Dendritic cell treated with granulocyte-macrophage colony-stimulating factor and Interleukin-4, amounts not matched to agents 40 ng/mL and 50 ng/mL, for 4 days (primary cell): ENCODE data around the gene INSIG1.

ENCODE experiments used
- H3K27ac Mint-ChIP-seq: one replicate; pipeline ENCODE4 v1.8.0; 2022; ENCODE audit warnings: mild to moderate bottlenecking, mixed read lengths
- H3K27me3 Mint-ChIP-seq: one replicate; pipeline ENCODE4 v1.8.0; 2022; ENCODE audit warnings: mild to moderate bottlenecking, mixed read lengths
- H3K36me3 Mint-ChIP-seq: one replicate; pipeline ENCODE4 v1.8.0; 2022; ENCODE audit warnings: low read depth, mixed read lengths
- H3K4me1 Mint-ChIP-seq: one replicate; pipeline ENCODE4 v1.8.0; 2022; ENCODE audit warnings: low read depth, mixed read lengths
- H3K4me3 Mint-ChIP-seq: one replicate; pipeline ENCODE4 v1.8.0; 2022; ENCODE audit warnings: mild to moderate bottlenecking, moderate library complexity, mixed read lengths
- H3K9me3 Mint-ChIP-seq: one replicate; pipeline ENCODE4 v1.8.0; 2022; ENCODE audit warnings: mixed read lengths
- intact Hi-C: fragments of 100-400 bp; cut with micrococcal nuclease; formaldehyde crosslinking; loops from one replicate; pipeline ENCODE4 v1.15.0; 2022

The INSIG1 gene

DNA sequence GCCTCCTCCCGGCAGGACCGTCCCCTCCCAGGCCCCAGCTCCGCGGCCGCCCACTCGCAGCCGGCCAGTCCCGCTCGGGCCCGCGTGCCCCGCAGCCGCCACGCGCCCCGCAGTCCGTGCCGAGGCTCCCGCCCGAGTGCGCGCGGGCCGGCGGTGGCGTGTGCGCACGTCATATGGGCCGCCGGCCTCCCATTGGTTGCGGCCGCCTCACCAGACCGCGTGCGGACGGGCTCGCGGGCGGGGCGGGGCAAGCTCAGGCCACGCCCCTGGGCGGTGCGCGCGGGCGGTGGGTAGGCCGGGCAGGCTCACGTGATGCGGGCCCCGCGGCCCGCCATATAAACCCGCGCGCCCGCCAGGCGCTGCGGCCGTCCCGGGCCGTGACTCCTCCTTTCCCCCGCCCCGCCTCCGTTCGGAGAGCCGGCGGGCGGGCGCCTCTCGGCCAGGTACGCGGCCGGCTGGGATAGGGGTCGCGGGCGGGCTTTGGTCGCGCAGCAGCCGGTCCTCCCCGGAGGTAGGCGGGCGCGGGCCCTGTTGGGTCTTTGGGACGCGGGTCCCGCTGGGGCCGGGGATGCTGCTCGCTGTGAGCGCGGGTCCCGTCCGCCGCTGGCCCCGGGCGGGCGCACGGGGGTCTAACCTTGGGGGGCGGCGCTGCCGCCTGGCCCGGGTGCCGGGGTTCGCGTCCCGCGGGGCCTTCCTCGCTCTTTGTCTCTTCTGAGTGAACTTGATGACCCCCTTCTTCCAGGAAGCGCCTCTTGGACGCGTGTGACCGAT, at the start of gene INSIG1:
INSIG1 (plus strand) TSS at position 362 of the 771 bp plus-strand sequence; CDS start at position 770, 408 bp downstream.
- H3K4me1 Mint-ChIP-seq, result peaks cover 62% of the 10 kb centered on the region
- intact Hi-C loops, result loop anchor here (1.0 to 10.0 kb wide), 3 partner anchors 92 to 1597 kb away; partner anchors contain the start of gene LMBR1
- H3K36me3 Mint-ChIP-seq, result peaks cover 54% of the 10 kb centered on the region
- no peaks in the 10 kb centered on the region for H3K9me3 Mint-ChIP-seq
- peak within 1 kb of the TSS; percentile 92 for H3K27ac Mint-ChIP-seq
- H3K4me3 Mint-ChIP-seq, result peak within 1 kb of the TSS; percentile 96
- H3K27me3 Mint-ChIP-seq, result peaks cover under 1% of the 10 kb centered on the region

DNA sequence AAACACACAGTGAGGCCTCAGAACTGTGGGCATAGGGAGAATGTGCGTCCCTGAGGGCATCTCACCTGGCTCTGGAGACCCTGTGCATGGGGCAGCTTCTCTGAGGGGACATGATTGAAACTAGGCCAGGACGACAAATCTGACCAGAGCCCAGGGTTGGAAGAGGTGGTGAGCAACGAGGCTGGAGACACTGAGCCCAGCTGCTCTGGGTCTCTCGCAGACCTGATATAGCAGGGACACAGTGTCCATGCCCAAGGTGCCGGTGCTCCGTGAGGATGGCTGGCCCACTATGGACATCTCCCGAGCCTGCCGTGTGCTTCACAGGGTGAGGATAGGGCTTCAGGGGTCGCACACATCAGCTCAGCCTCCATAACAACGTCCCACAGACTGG, 49.3 kb upstream of the INSIG1 start:
- no peaks in the 10 kb centered on the region for H3K9me3 Mint-ChIP-seq
- intact Hi-C loops, result no loop called here
- H3K27me3 Mint-ChIP-seq, result peaks cover 11% of the 10 kb centered on the region
- no peak overlapping the region for H3K4me3 Mint-ChIP-seq
- no peaks in the 10 kb centered on the region for H3K4me1 Mint-ChIP-seq
- H3K27ac Mint-ChIP-seq, result no peak overlapping the region
- H3K36me3 Mint-ChIP-seq, result no peaks in the 10 kb centered on the region

DNA sequence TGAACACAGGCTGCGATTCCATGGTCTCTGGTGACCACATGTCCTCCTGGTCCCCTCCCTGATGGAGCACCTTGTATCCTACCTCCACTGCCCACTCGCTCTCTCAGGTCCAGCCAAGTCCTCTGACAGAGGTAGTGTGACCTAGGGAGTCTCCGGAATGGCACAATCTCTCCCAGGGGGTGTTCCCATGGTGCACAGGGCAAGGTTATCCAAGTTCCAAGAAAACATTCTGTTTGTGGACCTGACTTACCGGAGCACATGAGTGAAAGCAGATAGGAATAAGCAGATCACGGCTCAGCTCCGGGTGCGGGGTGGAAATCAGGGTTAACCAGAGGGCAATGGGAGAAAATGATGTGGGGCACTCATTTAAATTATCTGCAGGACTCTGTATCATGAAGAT, 45.8 kb upstream of the INSIG1 start:
- intact Hi-C loops, result no loop called here
- H3K36me3 Mint-ChIP-seq, result no peaks in the 10 kb centered on the region

DNA sequence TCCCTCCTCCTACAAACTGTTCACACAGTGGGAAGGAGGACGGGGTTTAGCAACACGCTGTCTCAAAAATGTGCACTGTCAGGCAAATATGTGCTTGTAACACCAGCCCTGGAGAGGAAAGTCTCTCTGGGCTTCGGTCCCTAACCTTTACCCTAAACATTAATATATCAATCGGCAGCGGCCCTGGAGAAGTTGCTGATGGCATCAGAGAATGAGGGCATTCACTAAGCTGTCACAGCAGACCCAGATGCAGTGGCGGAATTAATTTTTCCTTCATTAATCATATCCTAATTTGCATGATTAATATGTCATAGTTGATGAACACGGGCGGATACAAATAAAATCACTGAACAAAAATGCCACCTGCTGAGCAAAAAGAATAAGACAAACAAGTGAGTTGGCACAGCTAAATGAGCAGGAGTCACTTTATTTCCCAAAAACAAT, 45.2 kb upstream of the INSIG1 start:
- intact Hi-C loops, result no loop called here
- H3K27ac Mint-ChIP-seq, result no peak overlapping the region
- peaks cover 23% of the 10 kb centered on the region for H3K4me1 Mint-ChIP-seq
- H3K27me3 Mint-ChIP-seq, result peaks cover 16% of the 10 kb centered on the region
- no peaks in the 10 kb centered on the region for H3K9me3 Mint-ChIP-seq
- no peak overlapping the region for H3K4me3 Mint-ChIP-seq
- H3K36me3 Mint-ChIP-seq, result no peaks in the 10 kb centered on the region

More for the DNA sequence above, 45.8 kb upstream of the INSIG1 start:
- Mint-ChIP-seq H3K9me3 (no peaks in the 10 kb centered on the region), H3K27me3 (peaks cover 16% of the 10 kb centered on the region), H3K4me3 (no peak overlapping the region), H3K27ac (no peak overlapping the region), H3K4me1 (peaks cover 16% of the 10 kb centered on the region)

DNA sequence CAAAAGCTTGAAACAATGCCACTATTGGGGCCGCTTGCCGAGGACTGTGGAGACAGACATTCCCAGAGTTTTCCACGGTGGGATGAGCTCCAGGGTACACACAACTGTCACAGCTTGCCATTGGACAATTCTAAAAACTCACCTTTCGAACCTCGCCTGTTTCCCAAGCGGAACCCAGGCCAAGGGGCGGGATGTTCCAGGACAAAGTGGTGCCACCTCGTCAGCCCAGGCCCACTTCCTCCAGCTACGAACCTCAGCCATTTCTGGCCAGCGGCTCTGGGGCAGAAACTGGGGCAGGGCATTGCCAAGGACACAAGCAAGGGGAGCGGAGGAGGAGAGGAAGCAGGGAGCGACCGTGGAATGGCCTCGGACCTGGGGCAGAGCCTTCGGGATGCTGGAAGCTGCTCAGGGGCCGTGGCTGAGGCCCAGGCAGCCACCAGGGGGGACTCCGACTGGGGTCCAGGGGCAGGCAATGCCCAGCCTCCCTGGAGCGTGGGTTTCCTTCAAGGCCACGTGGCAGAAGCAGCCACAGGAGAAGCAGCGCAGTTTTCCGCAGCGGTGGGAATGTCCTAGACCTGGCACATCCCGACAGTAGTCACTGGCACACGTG, 44.7 kb upstream of the INSIG1 start:
- H3K9me3 Mint-ChIP-seq, result no peaks in the 10 kb centered on the region
- no peaks in the 10 kb centered on the region for H3K36me3 Mint-ChIP-seq
- peaks cover 15% of the 10 kb centered on the region for H3K27me3 Mint-ChIP-seq
- peaks cover 28% of the 10 kb centered on the region for H3K4me1 Mint-ChIP-seq
- intact Hi-C loops, result no loop called here
- no peak overlapping the region for H3K4me3 Mint-ChIP-seq
- H3K27ac Mint-ChIP-seq, result no peak overlapping the region

DNA sequence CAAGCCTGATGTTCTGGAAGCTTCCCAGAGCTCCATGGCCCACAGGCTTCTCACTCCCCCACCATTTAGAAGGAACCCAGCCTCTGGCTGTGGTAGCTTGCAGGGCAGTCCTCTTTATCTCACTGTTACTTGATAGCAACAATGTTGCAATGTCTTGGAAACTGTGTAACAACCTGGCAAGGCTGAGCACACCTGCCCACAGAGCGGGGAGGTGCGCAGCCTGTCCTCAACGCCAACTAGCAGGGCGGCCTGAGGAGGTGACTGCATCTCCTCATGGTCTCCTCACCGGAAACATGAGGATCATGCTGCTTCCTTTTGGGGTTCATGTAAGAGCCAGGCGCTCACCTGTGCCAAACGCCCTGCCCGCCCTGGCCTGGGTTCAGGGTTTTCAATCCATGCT, 43.7 kb upstream of the INSIG1 start:
- Mint-ChIP-seq H3K4me3 (no peak overlapping the region), H3K27me3 (peaks cover 11% of the 10 kb centered on the region), H3K36me3 (no peaks in the 10 kb centered on the region), H3K4me1 (peaks cover 33% of the 10 kb centered on the region), H3K27ac (peak overlapping the region; percentile 23), H3K9me3 (no peaks in the 10 kb centered on the region)
- intact Hi-C loops, result no loop called here

DNA sequence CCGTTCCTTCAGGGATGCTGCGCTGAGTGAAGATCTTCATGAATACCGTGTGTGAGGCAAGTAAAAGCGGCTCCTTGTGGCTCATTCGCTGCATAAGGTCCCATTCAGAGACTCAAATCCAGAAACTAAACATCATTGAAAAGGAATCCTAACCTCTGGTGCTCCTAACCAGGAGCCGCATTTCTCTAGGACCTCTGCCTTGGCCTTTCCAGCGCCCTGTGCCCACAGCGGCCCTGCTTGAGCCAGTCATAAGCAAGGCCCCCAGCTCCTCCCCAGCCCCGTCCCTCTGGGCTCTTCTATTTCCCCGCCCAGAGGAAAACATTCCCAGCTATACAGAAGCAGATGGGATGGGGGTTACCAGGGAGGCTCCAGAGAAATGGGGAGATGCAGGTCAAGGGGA, 42.6 kb upstream of the INSIG1 start:
- H3K36me3 Mint-ChIP-seq, result no peaks in the 10 kb centered on the region
- H3K4me3 Mint-ChIP-seq, result peak overlapping the region; percentile 1
- intact Hi-C loops, result loop anchor here (5.0 kb wide), 1 partner anchor 48 kb away; no protein-coding TSS in a partner anchor

DNA sequence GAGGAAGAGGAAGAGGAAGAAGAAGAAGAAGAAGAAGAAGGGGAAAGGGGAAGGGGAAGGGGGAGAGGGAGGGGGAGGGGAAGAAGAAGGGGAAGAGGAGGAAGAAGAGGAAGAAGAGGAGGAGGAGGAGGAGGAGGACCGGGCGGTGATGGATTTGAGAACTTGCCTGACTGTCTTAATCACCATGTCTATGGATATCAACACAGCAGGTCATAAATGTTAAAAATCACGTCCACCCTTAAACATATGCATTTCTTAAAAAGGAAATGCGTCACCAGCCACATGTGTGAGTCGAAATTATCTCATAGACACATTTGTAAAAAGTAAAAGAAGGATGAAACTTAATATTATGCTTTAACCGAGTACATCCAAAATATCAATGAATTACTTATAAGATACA, 42.1 kb upstream of the INSIG1 start:
- Mint-ChIP-seq H3K4me1 (peaks cover 36% of the 10 kb centered on the region), H3K9me3 (no peaks in the 10 kb centered on the region), H3K27ac (no peak overlapping the region), H3K27me3 (peaks cover 15% of the 10 kb centered on the region), H3K4me3 (peak overlapping the region; percentile 1), H3K36me3 (no peaks in the 10 kb centered on the region)
- intact Hi-C loops, result loop anchor here (5.0 kb wide), 1 partner anchor 48 kb away; no protein-coding TSS in a partner anchor

More for the DNA sequence above, 42.6 kb upstream of the INSIG1 start:
- peaks cover 36% of the 10 kb centered on the region for H3K4me1 Mint-ChIP-seq
- peaks cover 11% of the 10 kb centered on the region for H3K27me3 Mint-ChIP-seq
- no peaks in the 10 kb centered on the region for H3K9me3 Mint-ChIP-seq
- no peak overlapping the region for H3K27ac Mint-ChIP-seq

DNA sequence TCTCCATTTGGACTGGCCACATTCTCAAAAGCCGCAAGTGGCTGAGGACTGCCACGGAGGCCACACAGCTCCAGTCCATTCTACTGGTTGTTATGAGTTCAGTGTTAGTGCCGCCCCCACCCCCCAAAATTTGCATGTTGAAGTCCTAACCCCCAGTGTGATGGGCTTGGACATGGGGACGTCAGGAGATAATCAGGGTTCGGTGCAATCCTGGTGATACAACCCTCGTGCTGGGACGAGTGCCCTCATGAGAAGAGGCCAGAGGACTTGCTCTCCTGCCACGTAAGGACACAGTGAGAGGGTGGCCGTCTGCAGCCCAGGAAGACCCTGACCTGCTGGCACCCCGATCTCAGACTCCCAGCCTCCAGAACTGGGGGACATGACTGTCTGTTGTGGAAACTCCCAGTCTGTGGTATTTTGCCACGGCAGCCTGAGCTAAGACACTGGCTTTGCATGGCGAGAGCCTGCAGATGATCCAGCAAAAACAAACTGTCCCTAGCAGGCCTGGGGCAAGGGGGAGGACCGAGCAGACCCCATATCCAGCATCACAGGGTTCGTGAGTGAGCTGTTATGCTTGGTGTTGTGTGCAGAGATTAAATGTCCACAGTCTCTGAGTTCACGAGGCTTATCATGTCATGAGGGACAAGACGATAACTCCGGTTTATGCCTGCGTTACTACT, 41.5 kb upstream of the INSIG1 start:
- H3K4me1 Mint-ChIP-seq, result peaks cover 36% of the 10 kb centered on the region
- no peaks in the 10 kb centered on the region for H3K36me3 Mint-ChIP-seq
- H3K27me3 Mint-ChIP-seq, result peaks cover 21% of the 10 kb centered on the region
- intact Hi-C loops, result loop anchor here (5.0 kb wide), 1 partner anchor 49 kb away; no protein-coding TSS in a partner anchor
- no peak overlapping the region for H3K4me3 Mint-ChIP-seq
- H3K9me3 Mint-ChIP-seq, result no peaks in the 10 kb centered on the region
- H3K27ac Mint-ChIP-seq, result no peak overlapping the region

DNA sequence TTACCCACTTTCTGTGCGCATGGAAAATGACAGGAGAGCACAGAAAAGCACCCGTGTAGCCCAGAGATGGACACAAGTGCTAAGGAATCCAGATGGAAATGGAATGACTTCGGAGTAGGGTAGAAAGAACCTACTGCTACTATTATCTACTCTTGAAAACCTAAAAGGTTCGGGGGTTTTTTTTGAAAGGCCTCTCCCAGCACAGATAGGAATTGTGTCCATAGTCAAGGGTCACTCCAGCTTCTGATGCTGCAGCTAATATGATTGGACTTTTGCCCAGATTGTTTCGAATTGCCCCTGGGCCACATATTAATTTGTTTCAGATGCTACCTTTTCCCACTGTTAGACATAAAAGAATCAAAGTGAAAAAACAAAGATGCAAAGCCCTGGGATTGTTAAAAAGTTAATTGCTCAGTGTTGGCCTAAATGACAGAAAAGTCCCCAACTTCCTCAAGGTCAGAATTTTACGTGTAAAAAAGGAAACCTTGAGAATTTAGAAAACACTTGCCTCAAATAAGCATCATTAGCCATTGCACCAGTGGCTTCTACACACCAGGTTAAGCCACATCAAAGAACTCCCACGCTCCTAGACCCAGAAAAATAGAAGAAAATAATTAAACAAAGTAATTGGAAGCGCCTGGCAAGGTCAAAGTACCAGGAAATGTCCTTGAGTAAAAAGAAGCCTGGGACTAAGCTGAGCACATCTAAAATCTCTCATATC, 40.8 kb upstream of the INSIG1 start:
- Mint-ChIP-seq H3K4me1 (peaks cover 36% of the 10 kb centered on the region), H3K27ac (no peak overlapping the region), H3K27me3 (peaks cover 18% of the 10 kb centered on the region), H3K9me3 (no peaks in the 10 kb centered on the region), H3K4me3 (no peak overlapping the region), H3K36me3 (no peaks in the 10 kb centered on the region)
- intact Hi-C loops, result loop anchor here (5.0 kb wide), 1 partner anchor 50 kb away; no protein-coding TSS in a partner anchor

DNA sequence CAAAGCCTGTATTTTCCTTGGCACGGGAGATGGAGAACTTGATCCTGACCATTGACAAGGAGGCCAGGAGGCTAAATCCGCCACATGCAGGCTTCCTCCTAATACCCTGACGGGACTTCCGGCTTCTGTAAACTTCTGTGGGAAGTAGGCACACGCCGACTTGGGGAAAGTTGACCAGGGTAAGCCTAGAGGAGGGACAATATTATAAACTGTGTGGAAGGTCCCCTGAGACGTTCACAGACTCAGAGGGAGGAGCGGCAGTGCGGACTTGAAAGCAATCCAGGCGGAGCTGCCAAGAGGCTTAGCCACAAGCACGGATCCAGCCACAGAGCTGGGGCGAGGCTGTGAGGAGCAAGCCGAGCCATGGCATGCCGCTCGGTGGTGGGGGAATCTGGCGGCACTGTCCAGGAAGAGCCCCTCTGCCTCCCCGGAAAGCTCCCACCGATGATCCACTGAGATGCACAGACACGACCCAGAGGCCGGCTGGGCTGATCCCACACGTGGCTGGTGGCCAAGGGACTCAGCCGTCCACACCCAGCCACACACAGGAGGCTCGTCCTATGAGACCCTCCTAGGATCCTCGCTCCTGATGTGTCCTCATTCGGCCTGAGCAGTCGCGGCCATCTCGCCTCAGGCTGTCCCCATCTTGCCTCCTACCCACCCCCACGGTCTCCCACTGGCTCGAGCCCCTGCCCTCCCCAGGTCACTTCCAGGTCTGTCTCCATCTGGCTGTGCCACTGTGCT, 40.0 kb upstream of the INSIG1 start:
- Mint-ChIP-seq H3K4me3 (no peak overlapping the region), H3K27ac (peak overlapping the region; percentile 30), H3K9me3 (no peaks in the 10 kb centered on the region), H3K4me1 (peaks cover 36% of the 10 kb centered on the region), H3K36me3 (no peaks in the 10 kb centered on the region), H3K27me3 (peaks cover 21% of the 10 kb centered on the region)
- intact Hi-C loops, result loop anchor here (5.0 kb wide), 1 partner anchor 50 kb away; no protein-coding TSS in a partner anchor

DNA sequence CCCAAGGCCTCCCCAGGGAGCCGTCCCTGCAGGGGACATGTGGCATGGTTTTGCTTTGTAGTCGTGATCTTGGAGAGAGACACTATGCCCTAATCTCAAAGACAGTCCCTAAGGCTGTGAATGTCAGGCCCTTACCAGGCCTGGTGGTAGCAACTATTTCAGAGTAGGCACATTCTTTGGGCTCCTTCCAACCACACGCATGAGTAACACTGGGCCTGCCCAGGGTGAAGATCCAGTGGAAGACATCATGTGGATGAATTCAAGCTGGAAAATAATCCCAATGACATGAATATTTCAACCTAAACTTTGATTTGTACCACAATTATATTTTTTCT, 39.5 kb upstream of the INSIG1 start:
- peak overlapping the region; percentile 30 for H3K27ac Mint-ChIP-seq
- no peaks in the 10 kb centered on the region for H3K9me3 Mint-ChIP-seq
- H3K4me1 Mint-ChIP-seq, result peaks cover 36% of the 10 kb centered on the region
- H3K27me3 Mint-ChIP-seq, result peaks cover 21% of the 10 kb centered on the region
- intact Hi-C loops, result loop anchor here (5.0 kb wide), 1 partner anchor 51 kb away; no protein-coding TSS in a partner anchor
- H3K4me3 Mint-ChIP-seq, result no peak overlapping the region
- H3K36me3 Mint-ChIP-seq, result no peaks in the 10 kb centered on the region
